Lower lobe of right lung (tissue), 2 donors: Measurements from ENCODE around the gene KRT75. TPM values are rescaled to one million over a fixed set of nuclear protein-coding genes. Genes with fewer than 3 reads are reported as not detected.

ENCODE experiments used
- ATAC-seq, 2 donors: fragments of 200-7000 bp; cut with Tn5 transposase; one replicate each; pipeline ENCODE4 v1.9.1; 2020 to 2022; ENCODE audit warnings: mild to moderate bottlenecking in 2 of 2, moderate library complexity in 2 of 2
- DNase-seq: peaks from one replicate; pipeline ENCODE4 v3.0.0-alpha.2; 2020
- H3K27ac ChIP-seq: fragments of 200-600 bp; one replicate; pipeline ENCODE4 v1.8.0; 2022
- H3K27me3 ChIP-seq: fragments of 200-600 bp; one replicate; pipeline ENCODE4 v1.8.0; 2022; ENCODE audit warnings: low read depth
- H3K36me3 ChIP-seq: fragments of 200-600 bp; one replicate; pipeline ENCODE4 v1.8.0; 2022; ENCODE audit warnings: mild to moderate bottlenecking
- H3K4me1 ChIP-seq: fragments of 200-600 bp; one replicate; pipeline ENCODE4 v1.8.0; 2022
- H3K4me3 ChIP-seq: fragments of 200-600 bp; one replicate; pipeline ENCODE4 v1.8.0; 2022; ENCODE audit warnings: mild to moderate bottlenecking
- H3K9me3 ChIP-seq: fragments of 200-600 bp; one replicate; pipeline ENCODE4 v1.8.0; 2022
- CTCF ChIP-seq: fragments of 200-600 bp; IDR thresholded peaks from one replicate; pipeline ENCODE4 v1.8.0; 2022; ENCODE audit warnings: antibody characterized with exemption, mild to moderate bottlenecking
- intact Hi-C: fragments of 100-400 bp; cut with DNase I; formaldehyde crosslinking; loops from one replicate; pipeline ENCODE4 v1.11.0; 2022
- total RNA-seq: library from RNA; stranded (reverse); fragmentation: NEBNext Ultra II Directional; extraction: Animal tissue kit (Norgen Biotek cat#: 25700); gene quantifications from one replicate; pipeline ENCODE4 v1.2.1, GENCODE V29; 2021
- donor health status: DM: no; HTN: yes; CAD: no; lungs with severe emphysema.

KRT75 gene
- total RNA-seq, 1 donor from 2014 or later = not detected

GRCh38 chr12:52444647-52445595 is 10.8 kb upstream of the KRT75 start:
- Histone ChIP-seq H3K9me3 (no peaks in the 10 kb centered on the region), H3K4me1 (no peaks in the 10 kb centered on the region), H3K27ac (no peak overlapping the region), H3K27me3 (peaks cover 7% of the 10 kb centered on the region), H3K4me3 (no peak overlapping the region), H3K36me3 (no peaks in the 10 kb centered on the region)
- DNase-seq = no peak
- intact Hi-C loops = no loop called here
- no peak for ATAC-seq
- TF ChIP-seq CTCF = no peak

- no peak for TF ChIP-seq CTCF
- no peak overlapping the region for H3K27ac ChIP-seq
- ATAC-seq = no peak
These were observed 9.8 kb upstream of the KRT75 start for GRCh38 chr12:52443966-52444365.

GRCh38 chr12:52442600-52443061 is 8.5 kb upstream of the KRT75 start:
- DNase-seq (no peak), ATAC-seq (no peak)
- no peaks in the 10 kb centered on the region for H3K4me1 ChIP-seq
- H3K4me3 ChIP-seq = no peak overlapping the region
- no peak overlapping the region for H3K27ac ChIP-seq
- peaks cover 7% of the 10 kb centered on the region for H3K27me3 ChIP-seq
- intact Hi-C loops = no loop called here
- no peaks in the 10 kb centered on the region for H3K9me3 ChIP-seq
- TF ChIP-seq CTCF = no peak
- H3K36me3 ChIP-seq = no peaks in the 10 kb centered on the region

More at GRCh38 chr12:52443966-52444365, 9.8 kb upstream of the KRT75 start:
- no peaks in the 10 kb centered on the region for H3K36me3 ChIP-seq
- peaks cover 7% of the 10 kb centered on the region for H3K27me3 ChIP-seq
- no peaks in the 10 kb centered on the region for H3K4me1 ChIP-seq
- DNase-seq = no peak
- intact Hi-C loops = no loop called here
- no peaks in the 10 kb centered on the region for H3K9me3 ChIP-seq
- H3K4me3 ChIP-seq = no peak overlapping the region

- Histone ChIP-seq H3K4me3 (no peak overlapping the region), H3K27me3 (peaks cover 7% of the 10 kb centered on the region), H3K36me3 (no peaks in the 10 kb centered on the region), H3K4me1 (no peaks in the 10 kb centered on the region), H3K27ac (no peak overlapping the region), H3K9me3 (no peaks in the 10 kb centered on the region)
- intact Hi-C loops = no loop called here
- TF ChIP-seq CTCF = no peak
- DNase-seq (no peak), ATAC-seq (no peak)
These were observed 7.2 kb upstream of the KRT75 start for GRCh38 chr12:52441320-52441911.

GRCh38 chr12:52440821-52441319 is 6.7 kb upstream of the KRT75 start:
- ATAC-seq = peak in 1 of 2 donors; percentile 15
- Histone ChIP-seq H3K4me3 (no peak overlapping the region), H3K4me1 (no peaks in the 10 kb centered on the region), H3K36me3 (no peaks in the 10 kb centered on the region), H3K9me3 (no peaks in the 10 kb centered on the region), H3K27ac (no peak overlapping the region), H3K27me3 (peaks cover 7% of the 10 kb centered on the region)
- TF ChIP-seq CTCF = no peak
- no peak for DNase-seq
- intact Hi-C loops = no loop called here
